H1 (cell line): Measurements from ENCODE around the gene NBAS. TPM values are rescaled to one million over a fixed set of nuclear protein-coding genes. Genes with fewer than 3 reads are reported as not detected.
A peak's percentile ranks its signal among the peaks of the same experiment; 100 is the strongest.

Source experiments
- CTCF ChIA-PET: fragments of 300-600 bp; sonication (Branson Sonifier 250); formaldehyde crosslinking; loops from one replicate; lab custom pipeline; 2021; ENCODE audit not compliant: partially characterized antibody; lab: Charles Lee
- POLR2A ChIA-PET: fragments of 300-600 bp; sonication (Branson Sonifier 250); formaldehyde crosslinking; loops from one replicate; lab custom pipeline; 2021; ENCODE audit warnings: inconsistent platforms; ENCODE audit not compliant: partially characterized antibody; lab: Charles Lee
- DNase-seq, 2 experiments: peaks; one replicate each; pipeline versions ENCODE4 v3.0.0 to v3.0.0-alpha.2; 2010 to 2022; ENCODE audit warnings: low spot score in 2 of 2, low read depth in 1 of 2, mixed read lengths in 1 of 2
- FAIRE-seq: peaks from 2 replicates; lab custom pipeline; 2011; peaks lifted over from hg19 to GRCh38; lab: Jason Lieb, UNC
- H2AFZ ChIP-seq: 2 replicates; pipeline ENCODE4 v1.8.1; 2012; ENCODE audit warnings: low read length, inconsistent platforms
- H2AK5ac ChIP-seq: 2 replicates; pipeline ENCODE4 v1.6.1; 2013; ENCODE audit warnings: low read depth, low read length
- H2BK120ac ChIP-seq: replicated peaks from 2 replicates; pipeline ENCODE3; 2013; ENCODE audit warnings: low read depth, low read length, inconsistent platforms
- H2BK12ac ChIP-seq: 2 replicates; pipeline ENCODE4 v1.6.1; 2013; ENCODE audit warnings: low read depth, low read length
- H2BK15ac ChIP-seq: 2 replicates; pipeline ENCODE4 v1.6.1; 2013; ENCODE audit warnings: low read length
- H2BK20ac ChIP-seq: 2 replicates; pipeline ENCODE4 v1.6.1; 2013; ENCODE audit warnings: low read length
- H2BK5ac ChIP-seq: 2 replicates; pipeline ENCODE4 v1.6.1; 2013; ENCODE audit warnings: low read depth, low read length
- H3K14ac ChIP-seq: 2 replicates; pipeline ENCODE4 v1.6.1; 2013; ENCODE audit warnings: inconsistent platforms; ENCODE audit not compliant: insufficient read length
- H3K18ac ChIP-seq: 2 replicates; pipeline ENCODE4 v1.6.1; 2013; ENCODE audit warnings: low read length; ENCODE audit errors: extremely low read depth
- H3K23ac ChIP-seq: 2 replicates; pipeline ENCODE4 v1.6.1; 2013; ENCODE audit warnings: inconsistent platforms; ENCODE audit not compliant: insufficient read length
- H3K23me2 ChIP-seq: 2 replicates; pipeline ENCODE4 v1.6.1; 2013; ENCODE audit warnings: low read depth, low read length
- H3K27ac ChIP-seq: 2 replicates; pipeline ENCODE4 v1.6.1; 2011; ENCODE audit warnings: low read depth, low read length, inconsistent platforms
- H3K27me3 ChIP-seq, 4 experiments: replicated peaks in 1 of 4; 1 replicate in 1 of 4; 2 replicates in 3 of 4; pipeline versions ENCODE4 v1.6.1 to v1.8.1; 2011 to 2013; ENCODE audit warnings: low read length in 3 of 4, mild to moderate bottlenecking in 3 of 4, inconsistent platforms in 2 of 4, mixed read lengths in 2 of 4, moderate library complexity in 1 of 4; ENCODE audit not compliant: control insufficient read depth in 3 of 4, insufficient read depth in 3 of 4; ENCODE audit errors: extremely low read depth in 1 of 4
- H3K36me3 ChIP-seq, 4 experiments: 2 replicates each; pipeline versions ENCODE4 v1.6.1 to v1.8.1; 2011 to 2013; ENCODE audit warnings: mild to moderate bottlenecking in 4 of 4, low read length in 3 of 4, moderate library complexity in 2 of 4, control low read depth in 1 of 4, inconsistent platforms in 1 of 4; ENCODE audit not compliant: insufficient read depth in 4 of 4, control insufficient read depth in 2 of 4
- H3K4ac ChIP-seq: replicated peaks from 2 replicates; pipeline ENCODE3; 2013; ENCODE audit warnings: low read length, low read depth, mixed read lengths, inconsistent platforms; ENCODE audit not compliant: insufficient read length
- H3K4me1 ChIP-seq, 4 experiments: replicated peaks in 1 of 4; 1 replicate in 1 of 4; 2 replicates in 3 of 4; pipeline versions ENCODE4 v1.6.1 to v1.8.1; 2011 to 2013; ENCODE audit warnings: low read length in 3 of 4, inconsistent platforms in 2 of 4, mixed read lengths in 1 of 4; ENCODE audit not compliant: insufficient read depth in 4 of 4, control insufficient read depth in 3 of 4
- H3K4me2 ChIP-seq, 2 experiments: 2 replicates each; pipeline versions ENCODE4 v1.6.1 to v1.8.1; 2011 to 2013; ENCODE audit warnings: low read depth in 2 of 2, low read length in 2 of 2, control low read depth in 1 of 2, inconsistent platforms in 1 of 2, mild to moderate bottlenecking in 1 of 2; ENCODE audit not compliant: insufficient read depth in 1 of 2
- H3K4me3 ChIP-seq, 4 experiments: fragments of 200-600, 300-600 bp in 1 of 4; sonication (generic), shearing (Covaris generic), sonication (Bioruptor Twin) in 1 of 4; 2 replicates each; pipeline versions ENCODE4 v1.5.1 to v1.8.1; 2011 to 2016; ENCODE audit warnings: low read length in 4 of 4, low read depth in 3 of 4, control low read depth in 2 of 4, inconsistent platforms in 2 of 4, mild to moderate bottlenecking in 2 of 4, mixed read lengths in 1 of 4, moderate library complexity in 1 of 4; ENCODE audit not compliant: insufficient read depth in 2 of 4; ENCODE audit errors: extremely low read depth in 1 of 4
- H3K56ac ChIP-seq: replicated peaks from 2 replicates; pipeline ENCODE3; 2013; ENCODE audit warnings: low read depth, mild to moderate bottlenecking, mixed read lengths, low read length, inconsistent platforms; ENCODE audit not compliant: insufficient read length
- H3K79me1 ChIP-seq: 2 replicates; pipeline ENCODE4 v1.6.1; 2013; ENCODE audit warnings: low read depth, low read length, control low read depth
- H3K79me2 ChIP-seq, 2 experiments: 2 replicates each; pipeline versions ENCODE4 v1.6.1 to v1.8.1; 2012 to 2013; ENCODE audit warnings: low read length in 2 of 2, mild to moderate bottlenecking in 2 of 2, inconsistent platforms in 1 of 2; ENCODE audit not compliant: insufficient read depth in 2 of 2, control insufficient read depth in 1 of 2
- H3K9ac ChIP-seq, 4 experiments: replicated peaks in 1 of 4; 1 replicate in 1 of 4; 2 replicates in 3 of 4; pipeline versions ENCODE4 v1.6.1 to v1.8.1; 2011 to 2013; ENCODE audit warnings: low read depth in 3 of 4, low read length in 3 of 4, control low read depth in 2 of 4, mild to moderate bottlenecking in 2 of 4, moderate library complexity in 2 of 4, inconsistent platforms in 1 of 4; ENCODE audit errors: extremely low read depth in 1 of 4
- H3K9me3 ChIP-seq, 2 experiments: 2 replicates each; pipeline versions ENCODE4 v1.6.1 to v1.8.1; 2012 to 2013; ENCODE audit warnings: mild to moderate bottlenecking in 2 of 2, moderate library complexity in 2 of 2, control low read depth in 1 of 2, inconsistent platforms in 1 of 2, low read depth in 1 of 2, low read length in 1 of 2, mixed read lengths in 1 of 2; ENCODE audit not compliant: insufficient read depth in 2 of 2
- H4K20me1 ChIP-seq, 2 experiments: replicated peaks in 1 of 2; 2 replicates each; pipeline versions ENCODE3 to v1.8.1; 2011 to 2013; ENCODE audit warnings: inconsistent platforms in 2 of 2, low read length in 2 of 2, mild to moderate bottlenecking in 1 of 2; ENCODE audit not compliant: insufficient read depth in 2 of 2, control insufficient read depth in 1 of 2
- H4K5ac ChIP-seq: 2 replicates; pipeline ENCODE4 v1.6.1; 2013; ENCODE audit warnings: low read length, low read depth, mixed read lengths, inconsistent platforms; ENCODE audit not compliant: insufficient read length
- H4K8ac ChIP-seq: 2 replicates; pipeline ENCODE4 v1.8.0; 2013; ENCODE audit warnings: mild to moderate bottlenecking, moderate library complexity, low read length, inconsistent platforms; ENCODE audit not compliant: insufficient read depth; ENCODE audit errors: extremely low read depth
- H4K91ac ChIP-seq: replicated peaks from 2 replicates; pipeline ENCODE3; 2013; ENCODE audit warnings: low read length, mixed read lengths, inconsistent platforms; ENCODE audit not compliant: insufficient read length
- CBX5 ChIP-seq: fragments of 300-800, 300-1000 bp; sonication (generic); IDR thresholded peaks from 2 replicates; pipeline ENCODE4 v1.7.1; 2016; ENCODE audit warnings: antibody characterized with exemption, low read length, low read depth
- E2F6 ChIP-seq: IDR thresholded peaks from 2 replicates; pipeline ENCODE4 v1.6.1; 2012; ENCODE audit warnings: inconsistent platforms
- GTF2F1 ChIP-seq: IDR thresholded peaks from 2 replicates; pipeline ENCODE4 v1.6.1; 2012; ENCODE audit warnings: low read depth, low read length, improper control_type of control experiment, borderline replicate concordance
- JUN ChIP-seq: IDR thresholded peaks from 2 replicates; pipeline ENCODE4 v1.6.1; 2011; ENCODE audit warnings: low read depth, mild to moderate bottlenecking, improper control_type of control experiment, low read length
- MAFK ChIP-seq: IDR thresholded peaks from 2 replicates; pipeline ENCODE4 v1.6.1; 2012; ENCODE audit warnings: low read depth, mild to moderate bottlenecking, improper control_type of control experiment, low read length
- POLR2A ChIP-seq, 2 experiments: IDR thresholded peaks; 1 replicate in 1 of 2; 2 replicates in 1 of 2; pipeline ENCODE4 v1.6.1; 2011; ENCODE audit warnings: low read depth in 2 of 2, low read length in 2 of 2, mild to moderate bottlenecking in 2 of 2; ENCODE audit errors: control extremely low read depth in 1 of 2
- RBBP5 ChIP-seq: IDR thresholded peaks from 2 replicates; pipeline ENCODE4 v1.7.1; 2012; ENCODE audit warnings: low read depth, mild to moderate bottlenecking, inconsistent platforms, low read length, moderate library complexity, borderline replicate concordance
- SP2 ChIP-seq: IDR thresholded peaks from 2 replicates; pipeline ENCODE4 v1.6.1; 2012; ENCODE audit warnings: mild to moderate bottlenecking, low read length, inconsistent platforms
- SRF ChIP-seq: IDR thresholded peaks from 2 replicates; pipeline ENCODE4 v1.6.1; 2011; ENCODE audit warnings: mild to moderate bottlenecking, low read depth, low read length, moderate library complexity
- WGBS, 2 experiments: shearing (Covaris generic) in 1 of 2; methylation state at CpG; one replicate each; pipeline versions ENCODE4 v1.1.6 to v1.1.7; 2013 to 2015; ENCODE audit warnings: low lambda C conversion rate in 2 of 2, mixed read lengths in 2 of 2, inconsistent platforms in 1 of 2, low coverage in 1 of 2, missing lambda C conversion rate in 1 of 2; ENCODE audit not compliant: insufficient replicate concordance in 2 of 2, insufficient coverage in 1 of 2, insufficient read length in 1 of 2; ENCODE audit errors: extremely low coverage in 1 of 2, missing lambda C conversion rate in 1 of 2; 5-methylcytosine and 5-hydroxymethylcytosine counted together
- polyA plus RNA-seq, 7 experiments: library from polyadenylated mRNA; depleted of rRNA in 3 of 7; stranded (reverse) in 5 of 7; unstranded in 2 of 7; fragments of >200 nt in 5 of 7; fragments of 200-250 nt in 2 of 7; gene quantifications; 1 replicate in 5 of 7; 2 replicates in 1 of 7; 4 replicates in 1 of 7; pipeline versions ENCODE4 v1.2.1 to v1.2.3, GENCODE V29; 2011 to 2013; ENCODE audit warnings: missing spikeins in 2 of 7, mixed read lengths in 2 of 7
- total RNA-seq: library from RNA; stranded (reverse); fragmentation: NEBNext Ultra II Directional; extraction: Animal tissue kit (Norgen Biotek cat#: 25700); gene quantifications from 2 replicates; pipeline ENCODE4 v1.2.1, GENCODE V29; 2021

The NBAS gene
- total and polyA plus RNA-seq, 2 of the 8 experiments (the other 6 are each of a cell fraction or from before 2014, with no cell fraction given), result 19.6 to 34.8 TPM

GRCh38 chr2:15127301-15127700 is 433.8 kb downstream of the NBAS start:
- Histone ChIP-seq H4K5ac (no peak overlapping the region), H3K4ac (no peak overlapping the region), H3K23me2 (no peaks in the 10 kb centered on the region), H3K4me1 (no peaks in the 10 kb centered on the region; a peak in 2 of 7 replicates), H3K9ac (no peak overlapping the region), H3K27ac (no peak overlapping the region), H4K91ac (no peak overlapping the region), H3K27me3 (no peaks in the 10 kb centered on the region), H4K20me1 (no peaks in the 10 kb centered on the region), H2BK5ac (no peak overlapping the region), H2BK120ac (no peak overlapping the region), H4K8ac (no peak overlapping the region), H3K14ac (no peak overlapping the region), H2BK15ac (no peak overlapping the region), H2AK5ac (no peak overlapping the region), H3K79me1 (no peaks in the 10 kb centered on the region), H3K36me3 (no peaks in the 10 kb centered on the region), H2BK20ac (0 out of 2 replicates have a peak overlapping the region, but pooled peaks have one; percentile 64), H2AFZ (peak overlapping the region; percentile 42; the same call in 1 of the 2 replicates), H3K23ac (no peak overlapping the region), H3K9me3 (peaks cover 0 to 2% of the 10 kb centered on the region in 2 experiments; a peak in 1 of 4 replicates), H2BK12ac (no peak overlapping the region), H3K79me2 (no peaks in the 10 kb centered on the region), H3K4me2 (no peak overlapping the region), H3K4me3 (no peak overlapping the region), H3K18ac (no peak overlapping the region), H3K56ac (no peak overlapping the region)
- POLR2A ChIA-PET, result no interaction called here
- DNase-seq (no peak), FAIRE-seq (no peak)
- CTCF ChIA-PET, result interaction anchor here (0.7 to 1.4 kb wide), 7 partner anchors 12 to 450 kb away, joined by 3 to 4 read pairs (median 3); no protein-coding TSS in a partner anchor
- TF ChIP-seq GTF2F1 (no peak), RBBP5 (no peak), SP2 (no peak), SRF (no peak), CBX5 (no peak), E2F6 (no peak), MAFK (no peak), POLR2A (IDR thresholded peaks at IDR 0.05; ENCODE audit: control extremely low read depth in 1 of 2, low read depth in 2 of 2, low read length in 2 of 2) (no peak), JUN (no peak)
- 92 to 100% methylated on average over 2 to 4 of the region's 4 CpGs for WGBS, 2 experiments
